Adrenal gland (tissue), 12 donors: ENCODE data around the gene ALG12. TPM values are rescaled to one million over a fixed set of nuclear protein-coding genes. Genes with fewer than 3 reads are reported as not detected.

ENCODE experiments used
- DNase-seq, 7 donors: peaks; one replicate each; pipeline ENCODE4 v3.0.0-alpha.2; 2019 to 2020
- H3K27ac ChIP-seq, 5 donors: fragments of 200-600 bp; sonication (generic) in 4 of 5; 1 replicate in 3 of 5; 2 replicates in 2 of 5; pipeline versions ENCODE4 v1.5.1 to v1.8.0; 2016 to 2020; ENCODE audit warnings: mild to moderate bottlenecking in 1 of 5
- H3K27me3 ChIP-seq: fragments of 200-600 bp; 2 replicates; pipeline ENCODE4 v1.8.0; 2021
- H3K36me3 ChIP-seq, 2 donors: fragments of 200-600 bp; replicated peaks in 1 of 2; 1 replicate in 1 of 2; 2 replicates in 1 of 2; pipeline versions ENCODE4 v1.5.1 to v1.8.0; 2018 to 2022
- H3K4me1 ChIP-seq, 2 donors: fragments of 200-600 bp; replicated peaks in 1 of 2; 1 replicate in 1 of 2; 2 replicates in 1 of 2; pipeline versions ENCODE4 v1.5.1 to v1.8.0; 2018 to 2021
- H3K4me3 ChIP-seq, 4 donors: fragments of 200-600 bp; sonication (generic) in 3 of 4; one replicate each; pipeline ENCODE4 v1.5.1; 2016 to 2018
- H3K9me3 ChIP-seq, 3 donors: fragments of 200-600 bp; sonication (generic) in 1 of 3; replicated peaks in 1 of 3; 1 replicate in 2 of 3; 2 replicates in 1 of 3; pipeline versions ENCODE4 v1.5.1 to v1.8.0; 2016 to 2021
- CTCF ChIP-seq, 6 experiments: fragments of 450-650 bp in 4 of 6; fragments of 200-600 bp in 2 of 6; sonication (generic) in 1 of 6; IDR thresholded peaks; 1 replicate in 5 of 6; 2 replicates in 1 of 6; pipeline versions ENCODE4 v1.5.1 to v1.8.0; 2016 to 2021; ENCODE audit warnings: antibody characterized with exemption in 6 of 6, mild to moderate bottlenecking in 2 of 6, moderate library complexity in 1 of 6
- POLR2A ChIP-seq, 2 donors: fragments of 450-650 bp; IDR thresholded peaks; one replicate each; pipeline ENCODE4 v1.6.1; 2017; ENCODE audit warnings: antibody characterized with exemption in 2 of 2, mild to moderate bottlenecking in 2 of 2, moderate library complexity in 1 of 2
- WGBS, 4 donors: extraction: QIAGEN DNeasy Blood & Tissue Kit in 2 of 4; methylation state at CpG; one replicate each; pipeline versions ENCODE4 v1.1.5 to v1.1.7; 2013 to 2017; 5-methylcytosine and 5-hydroxymethylcytosine counted together
- intact Hi-C, 2 donors: fragments of 100-400 bp; cut with DNase I; formaldehyde crosslinking; loops; one replicate each; pipeline versions ENCODE4 v1.14.1 to v1.15.0; 2022 to 2023
- polyA plus RNA-seq, 3 donors: library from polyadenylated mRNA; stranded (reverse); fragments of 200-250 nt in 2 of 3; fragments of 350-450 nt in 1 of 3; fragmentation: Illumina TruSeq in 1 of 3; extraction: RNeasy Lipid Tissue Mini Kit (QIAGEN cat#74804) in 1 of 3; gene quantifications; one replicate each; pipeline ENCODE4 v1.2.3, GENCODE V29; 2013 to 2014
- total RNA-seq, 9 donors: library from RNA; depleted of rRNA in 4 of 9; stranded (reverse); fragments of >200 nt in 4 of 9; fragments of 120-200 nt in 1 of 9; fragmentation: NEBNext Ultra II Directional in 1 of 9; extraction: Animal tissue kit (Norgen Biotek cat#: 25700) in 1 of 9; gene quantifications; one replicate each; pipeline versions ENCODE4 v1.1.0 to v1.2.4, GENCODE V29; 2013 to 2023
- donor health status: healthy with polysubstance abuse.
- donor health status: Bipolar disorder and iron deficiency.
- donor health status: DM: yes; HTN: yes; CAD: no.
- donor health status: DM: no; HTN: no; CAD: no.
- donor health status: DM: no; HTN: no; CAD: no.
- donor health status: DM: yes; HTN: yes; CAD: no.

ALG12 gene
- total and polyA plus RNA-seq, 12 donors: 6.4 to 33.6 (median 18.9) TPM

- Histone ChIP-seq H3K4me3 (no peak overlapping the region), H3K27me3 (no peaks in the 10 kb centered on the region), H3K9me3 (no peaks in the 10 kb centered on the region), H3K36me3 (peaks cover 0 to 39% of the 10 kb centered on the region in 2 donors), H3K27ac (no peak overlapping the region), H3K4me1 (no peaks in the 10 kb centered on the region)
- no peak for TF ChIP-seq CTCF (IDR thresholded peaks at IDR 0.05)
- no peak for TF ChIP-seq POLR2A (IDR thresholded peaks at IDR 0.05)
- WGBS, 4 donors: 97 to 98% (median 97%) methylated on average over 18 of the region's 18 CpGs
- DNase-seq: no peak
- intact Hi-C loops: no loop called here
Measured at GRCh38 chr22:49905465-49905864, 12.8 kb downstream of the ALG12 start.

GRCh38 chr22:49904040-49904369 lies 14.2 kb downstream of the ALG12 start:
- Histone ChIP-seq H3K4me3 (no peak overlapping the region), H3K36me3 (peaks cover 0 to 37% of the 10 kb centered on the region in 2 donors), H3K4me1 (no peaks in the 10 kb centered on the region), H3K9me3 (no peaks in the 10 kb centered on the region), H3K27ac (no peak overlapping the region), H3K27me3 (no peaks in the 10 kb centered on the region)
- DNase-seq: no peak
- intact Hi-C loops: no loop called here
- WGBS, 4 donors: 68 to 92% (median 92%) methylated on average over 3 to 11 of the region's 11 CpGs; no CpG with 5 or more reads in 1 of the 4 donors
- no peak for TF ChIP-seq CTCF (IDR thresholded peaks at IDR 0.05)

- DNase-seq: no peak
- Histone ChIP-seq H3K4me1 (no peaks in the 10 kb centered on the region), H3K27ac (no peak overlapping the region), H3K4me3 (no peak overlapping the region), H3K36me3 (peaks cover 0 to 36% of the 10 kb centered on the region in 2 donors), H3K27me3 (no peaks in the 10 kb centered on the region), H3K9me3 (no peaks in the 10 kb centered on the region)
- TF ChIP-seq POLR2A (IDR thresholded peaks at IDR 0.05): no peak
- TF ChIP-seq CTCF (IDR thresholded peaks at IDR 0.05): no peak
- WGBS, 4 donors: 87 to 92% (median 91%) methylated on average over 4 to 17 of the region's 17 CpGs
- intact Hi-C loops: no loop called here
Measured at GRCh38 chr22:49903322-49904039, 14.8 kb downstream of the ALG12 start.

- TF ChIP-seq CTCF (IDR thresholded peaks at IDR 0.05) (no peak), POLR2A (IDR thresholded peaks at IDR 0.05) (no peak)
Measured at GRCh38 chr22:49901457-49901856, 16.8 kb downstream of the ALG12 start.

More at GRCh38 chr22:49901457-49901856, 16.8 kb downstream of the ALG12 start:
- Histone ChIP-seq H3K4me3 (no peak overlapping the region), H3K36me3 (peaks cover 0 to 21% of the 10 kb centered on the region in 2 donors), H3K9me3 (no peaks in the 10 kb centered on the region), H3K27ac (no peak overlapping the region), H3K27me3 (no peaks in the 10 kb centered on the region), H3K4me1 (no peaks in the 10 kb centered on the region)
- DNase-seq: no peak
- 95 to 96% (median 96%) methylated on average over 7 to 11 of the region's 11 CpGs for WGBS, 4 donors
- intact Hi-C loops: no loop called here
